Right lobe of liver (tissue), 6 donors: ENCODE data around the gene BLZF1. TPM values are rescaled to one million over a fixed set of nuclear protein-coding genes. Genes with fewer than 3 reads are reported as not detected.
A peak's percentile ranks its signal among the peaks of the same experiment; 100 is the strongest.

Experiments
- ATAC-seq, 4 donors: fragments of 200-7000 bp; cut with Tn5 transposase; one replicate each; pipeline ENCODE4 v1.9.1; 2020; ENCODE audit warnings: mild to moderate bottlenecking in 4 of 4, moderate library complexity in 4 of 4
- DNase-seq, 3 donors: peaks; one replicate each; pipeline ENCODE4 v3.0.0-alpha.2; 2020
- H3K27ac ChIP-seq, 3 donors: fragments of 200-600 bp; one replicate each; pipeline ENCODE4 v1.8.0; 2022
- H3K27me3 ChIP-seq, 2 donors: fragments of 200-600 bp; one replicate each; pipeline ENCODE4 v1.8.0; 2022
- H3K36me3 ChIP-seq, 4 donors: fragments of 200-600 bp; sonication (generic) in 1 of 4; one replicate each; pipeline versions ENCODE4 v1.5.1 to v1.8.0; 2017 to 2022; ENCODE audit warnings: control low read depth in 1 of 4
- H3K4me1 ChIP-seq, 4 donors: fragments of 200-600 bp; sonication (generic) in 1 of 4; one replicate each; pipeline versions ENCODE4 v1.5.1 to v1.8.0; 2017 to 2022; ENCODE audit warnings: control low read depth in 1 of 4
- H3K4me3 ChIP-seq, 3 donors: fragments of 200-600 bp; one replicate each; pipeline ENCODE4 v1.8.0; 2022
- H3K9me3 ChIP-seq, 4 donors: fragments of 200-600 bp; sonication (generic) in 1 of 4; one replicate each; pipeline versions ENCODE4 v1.5.1 to v1.8.0; 2017 to 2022; ENCODE audit warnings: control low read depth in 1 of 4
- CTCF ChIP-seq, 4 donors: fragments of 200-600 bp in 3 of 4; fragments of 450-650 bp in 1 of 4; IDR thresholded peaks; one replicate each; pipeline versions ENCODE4 v1.5.1 to v1.8.0; 2016 to 2022; ENCODE audit warnings: antibody characterized with exemption in 4 of 4, mild to moderate bottlenecking in 2 of 4
- POLR2A ChIP-seq: fragments of 450-650 bp; IDR thresholded peaks from one replicate; pipeline ENCODE4 v1.6.1; 2017; ENCODE audit warnings: antibody characterized with exemption, mild to moderate bottlenecking
- WGBS: methylation state at CpG from one replicate; pipeline ENCODE4 v1.1.6; 2018; ENCODE audit warnings: low coverage, low lambda C conversion rate; ENCODE audit not compliant: insufficient coverage; ENCODE audit errors: missing lambda C conversion rate; 5-methylcytosine and 5-hydroxymethylcytosine counted together
- intact Hi-C, 2 donors: fragments of 100-400 bp; cut with DNase I; formaldehyde crosslinking; loops; one replicate each; pipeline versions ENCODE4 v1.11.2 to v1.14.1; 2022
- total RNA-seq, 6 experiments: library from RNA; depleted of rRNA in 2 of 6; stranded (reverse); fragments of >200 nt in 2 of 6; fragmentation: NEBNext Ultra II Directional in 3 of 6; extraction: Animal tissue kit (Norgen Biotek cat#: 25700) in 3 of 6; gene quantifications; one replicate each; pipeline versions ENCODE4 v1.1.0 to v1.2.4, GENCODE V29; 2016 to 2023
- donor health status: DM: no; HTN: yes; CAD: no.
- donor health status: DM: no; HTN: no; CAD: no.
- donor health status: DM: no; HTN: no; CAD: no.
- donor health status: DM: no; HTN: yes; CAD: no.
- donor health status: DM: no; HTN: yes; CAD: no.

BLZF1 gene
- total RNA-seq, 6 experiments from 2014 or later, result 8.2 to 13.2 (median 10.1) TPM

DNA sequence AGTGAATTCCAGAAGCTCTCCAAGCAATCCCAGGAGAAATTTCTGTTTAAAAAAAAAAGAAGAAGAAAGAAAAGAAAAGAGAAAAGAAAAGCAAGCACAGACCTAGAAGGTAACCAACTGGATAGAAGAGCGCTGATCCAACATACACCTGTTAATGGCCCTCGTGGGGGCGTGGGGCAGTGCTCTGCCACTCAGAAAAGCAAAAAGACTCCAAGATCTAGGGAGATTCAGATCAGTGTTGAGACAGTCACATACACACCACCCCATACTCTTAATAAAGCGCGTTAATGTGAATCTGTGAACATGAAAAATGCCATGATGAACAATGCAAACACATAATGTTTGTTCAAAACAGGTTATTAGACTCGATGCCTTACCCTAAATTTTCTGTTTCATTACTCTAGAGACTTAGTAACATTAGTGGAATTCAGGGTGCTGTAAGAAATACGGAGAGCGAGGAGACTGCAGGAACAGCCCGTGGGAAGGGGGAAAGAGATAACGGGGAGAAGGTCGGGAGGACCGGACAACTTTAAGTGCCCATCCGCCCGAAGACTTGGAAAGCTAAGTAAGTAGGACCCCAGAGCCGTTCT is 804 bp upstream of the BLZF1 start:
- Histone ChIP-seq H3K4me3 (peak overlapping the region; percentile 65 to 72 (median 70)), H3K4me1 (peaks cover 0 to 8% (median 0%) of the 10 kb centered on the region in 4 donors), H3K27me3 (no peaks in the 10 kb centered on the region), H3K27ac (no peak overlapping the region), H3K36me3 (peaks cover 0 to 10% (median 0%) of the 10 kb centered on the region in 4 donors), H3K9me3 (no peaks in the 10 kb centered on the region)
- peak in 1 of 4 donors; percentile 10 for ATAC-seq
- WGBS, result 10% methylated on average over 15 of the region's 15 CpGs
- intact Hi-C loops, result no loop called here
- no peak for DNase-seq
- TF ChIP-seq CTCF (IDR thresholded peaks at IDR 0.05), result no peak
- TF ChIP-seq POLR2A, result no peak

DNA sequence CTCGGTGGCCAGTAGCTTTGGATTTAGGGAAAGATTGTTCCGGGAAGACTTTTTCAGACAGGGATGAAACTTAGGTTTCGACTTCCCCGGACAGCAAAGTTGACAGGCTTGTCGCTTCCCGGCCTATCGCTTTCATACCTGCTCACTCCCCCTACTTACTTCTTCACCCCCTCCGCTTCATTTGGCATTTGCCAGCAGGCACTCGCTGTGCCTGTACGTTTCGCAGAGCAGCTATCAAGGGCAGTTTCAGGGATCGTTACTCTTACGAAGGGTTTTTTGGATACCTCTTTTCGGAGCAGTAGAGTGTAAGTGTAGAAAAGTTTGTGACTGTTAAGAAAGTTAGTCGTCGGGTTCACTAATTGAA is 393 bp downstream of the BLZF1 start:
- peaks cover 0 to 14% (median 0%) of the 10 kb centered on the region in 4 donors for H3K36me3 ChIP-seq
- ATAC-seq (peak; percentile 5 to 19 (median 12)), DNase-seq (peak in 2 of 3 donors; percentile 28 to 44)
- no peaks in the 10 kb centered on the region for H3K27me3 ChIP-seq
- TF ChIP-seq POLR2A, result no peak
- WGBS, result under 1% methylated on average over 16 of the region's 16 CpGs
- H3K27ac ChIP-seq, result peak overlapping the region; percentile 58 to 80 (median 65)
- peaks cover 0 to 8% (median 0%) of the 10 kb centered on the region in 4 donors for H3K4me1 ChIP-seq
- H3K9me3 ChIP-seq, result no peaks in the 10 kb centered on the region
- peak overlapping the region; percentile 65 to 72 (median 70) for H3K4me3 ChIP-seq
- intact Hi-C loops, result no loop called here

- Histone ChIP-seq H3K36me3 (peaks cover 0 to 20% (median 0%) of the 10 kb centered on the region in 4 donors), H3K27ac (no peak overlapping the region), H3K4me3 (no peak overlapping the region), H3K27me3 (no peaks in the 10 kb centered on the region), H3K9me3 (no peaks in the 10 kb centered on the region), H3K4me1 (peaks cover 0 to 8% (median 0%) of the 10 kb centered on the region in 4 donors)
- TF ChIP-seq CTCF (IDR thresholded peaks at IDR 0.05) (no peak), POLR2A (no peak)
- intact Hi-C loops, result no loop called here
- ATAC-seq (no peak), DNase-seq (no peak)
- WGBS, result 22% methylated on average over 1 of the region's 1 CpG
These were observed 3.4 kb downstream of the BLZF1 start for GRCh38 chr1:169371404-169371803.

DNA sequence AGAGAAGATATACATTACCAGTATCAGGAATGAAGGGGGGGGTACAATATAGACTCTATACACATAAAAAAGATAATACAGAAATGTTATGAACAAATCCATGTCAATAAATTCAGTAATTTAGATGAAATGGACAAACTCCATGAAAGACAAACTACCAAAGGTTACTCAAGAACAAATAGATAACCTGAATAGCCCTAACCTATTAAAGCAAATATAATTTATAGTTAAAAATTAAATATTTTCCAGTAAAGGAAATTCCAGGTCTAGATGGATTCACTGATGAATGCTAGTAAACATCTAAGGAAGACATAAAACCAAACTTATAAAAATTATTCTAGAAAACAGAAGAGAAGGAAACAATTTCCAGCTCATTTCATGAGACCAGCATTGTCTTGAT is 13.2 kb downstream of the BLZF1 start:
- Histone ChIP-seq H3K27ac (no peak overlapping the region), H3K4me3 (no peak overlapping the region), H3K27me3 (no peaks in the 10 kb centered on the region), H3K9me3 (no peaks in the 10 kb centered on the region), H3K36me3 (peaks cover 0 to 21% (median 4%) of the 10 kb centered on the region in 4 donors), H3K4me1 (peaks cover 0 to 31% (median 6%) of the 10 kb centered on the region in 4 donors)
- ATAC-seq (peak in 3 of 4 donors; percentile 27 to 73 (median 69)), DNase-seq (no peak)
- TF ChIP-seq POLR2A (no peak), CTCF (IDR thresholded peaks at IDR 0.05) (no peak)
- intact Hi-C loops, result no loop called here

- intact Hi-C loops, result no loop called here
- ATAC-seq, result no peak
- no peak for DNase-seq
- Histone ChIP-seq H3K27ac (no peak overlapping the region), H3K27me3 (no peaks in the 10 kb centered on the region), H3K4me1 (peaks cover 0 to 31% (median 6%) of the 10 kb centered on the region in 4 donors), H3K36me3 (peaks cover 0 to 16% (median 6%) of the 10 kb centered on the region in 4 donors), H3K9me3 (no peaks in the 10 kb centered on the region), H3K4me3 (no peak overlapping the region)
- no peak for TF ChIP-seq POLR2A
- no peak for TF ChIP-seq CTCF (IDR thresholded peaks at IDR 0.05)
- WGBS, result 71% methylated on average over 4 of the region's 4 CpGs
These were observed 15.5 kb downstream of the BLZF1 start for GRCh38 chr1:169383449-169383848.
